ENCODE results near the gene KCTD17.
"Not testable (repeated sequence)": the region's sequence is repeated elsewhere in the genome, so short reads cannot be mapped to it uniquely, and the experiment has no call there.

Gene KCTD17

GRCh38 chr22:37067428-37067827, 15.9 kb downstream of the KCTD17 start:
- in situ Hi-C loops (cut with MboI; ENCODE audit: low sequenced_read_pairs, unreplicated experiment): no loop called here
- no peak for DNase-seq (ENCODE audit: low spot score)
- no peak for TF ChIP-seq CTCF (IDR thresholded peaks at IDR 0.05; ENCODE audit: borderline replicate concordance, control extremely low read depth, extremely low read depth, insufficient read depth, missing control alignments)

- TF ChIP-seq CTCF (IDR thresholded peaks at IDR 0.05; ENCODE audit: borderline replicate concordance, control extremely low read depth, extremely low read depth, insufficient read depth, missing control alignments): no peak
- no peak for DNase-seq (ENCODE audit: low spot score)
- in situ Hi-C loops (cut with MboI; ENCODE audit: low sequenced_read_pairs, unreplicated experiment): no loop called here
Measured at GRCh38 chr22:37068859-37069258, 17.3 kb downstream of the KCTD17 start.

GRCh38 chr22:37069319-37069718, 17.8 kb downstream of the KCTD17 start:
- in situ Hi-C loops (cut with MboI; ENCODE audit: low sequenced_read_pairs, unreplicated experiment): no loop called here
- TF ChIP-seq CTCF (IDR thresholded peaks at IDR 0.05; ENCODE audit: borderline replicate concordance, control extremely low read depth, extremely low read depth, insufficient read depth, missing control alignments): no peak

GRCh38 chr22:37069719-37070118, 18.2 kb downstream of the KCTD17 start:
- no peak for DNase-seq (ENCODE audit: low spot score)
- in situ Hi-C loops (cut with MboI; ENCODE audit: low sequenced_read_pairs, unreplicated experiment): no loop called here

More at GRCh38 chr22:37069319-37069718, 17.8 kb downstream of the KCTD17 start:
- no peak for DNase-seq (ENCODE audit: low spot score)

GRCh38 chr22:37070334-37070733, 18.8 kb downstream of the KCTD17 start:
- DNase-seq (ENCODE audit: low spot score): no peak
- no peak for TF ChIP-seq CTCF (IDR thresholded peaks at IDR 0.05; ENCODE audit: borderline replicate concordance, control extremely low read depth, extremely low read depth, insufficient read depth, missing control alignments)
- in situ Hi-C loops (cut with MboI; ENCODE audit: low sequenced_read_pairs, unreplicated experiment): no loop called here

More at GRCh38 chr22:37069719-37070118, 18.2 kb downstream of the KCTD17 start:
- no peak for TF ChIP-seq CTCF (IDR thresholded peaks at IDR 0.05; ENCODE audit: borderline replicate concordance, control extremely low read depth, extremely low read depth, insufficient read depth, missing control alignments)

- DNase-seq (ENCODE audit: low spot score): no peak
- in situ Hi-C loops (cut with MboI; ENCODE audit: low sequenced_read_pairs, unreplicated experiment): no loop called here
- TF ChIP-seq CTCF (IDR thresholded peaks at IDR 0.05; ENCODE audit: borderline replicate concordance, control extremely low read depth, extremely low read depth, insufficient read depth, missing control alignments): no peak
Measured at GRCh38 chr22:37070744-37071143, 19.2 kb downstream of the KCTD17 start.

GRCh38 chr22:37071850-37072592, 20.5 kb downstream of the KCTD17 start:
- DNase-seq (ENCODE audit: low spot score); in situ Hi-C loops (cut with MboI; ENCODE audit: low sequenced_read_pairs, unreplicated experiment): not testable (repeated sequence)
